Fibroblast of mammary gland (primary cell): ENCODE measurements around the gene SLCO1C1.

Source experiments
- DNase-seq: peaks from one replicate; pipeline ENCODE4 v3.0.0-alpha.2; 2010; ENCODE audit warnings: low read depth
- H3K4me3 ChIP-seq: 2 replicates; pipeline ENCODE4 v1.5.1; 2011; ENCODE audit warnings: low read depth, mild to moderate bottlenecking, low read length, moderate library complexity; ENCODE audit not compliant: control insufficient read depth
- TF ChIP-seq, protein P1 (sequence below): conservative IDR thresholded peaks from 2 replicates; pipeline ENCODE4 v1.5.1; 2011; ENCODE audit warnings: low read depth, low read length, inconsistent platforms; ENCODE audit not compliant: control insufficient read depth, insufficient read depth

The SLCO1C1 gene, protein sequence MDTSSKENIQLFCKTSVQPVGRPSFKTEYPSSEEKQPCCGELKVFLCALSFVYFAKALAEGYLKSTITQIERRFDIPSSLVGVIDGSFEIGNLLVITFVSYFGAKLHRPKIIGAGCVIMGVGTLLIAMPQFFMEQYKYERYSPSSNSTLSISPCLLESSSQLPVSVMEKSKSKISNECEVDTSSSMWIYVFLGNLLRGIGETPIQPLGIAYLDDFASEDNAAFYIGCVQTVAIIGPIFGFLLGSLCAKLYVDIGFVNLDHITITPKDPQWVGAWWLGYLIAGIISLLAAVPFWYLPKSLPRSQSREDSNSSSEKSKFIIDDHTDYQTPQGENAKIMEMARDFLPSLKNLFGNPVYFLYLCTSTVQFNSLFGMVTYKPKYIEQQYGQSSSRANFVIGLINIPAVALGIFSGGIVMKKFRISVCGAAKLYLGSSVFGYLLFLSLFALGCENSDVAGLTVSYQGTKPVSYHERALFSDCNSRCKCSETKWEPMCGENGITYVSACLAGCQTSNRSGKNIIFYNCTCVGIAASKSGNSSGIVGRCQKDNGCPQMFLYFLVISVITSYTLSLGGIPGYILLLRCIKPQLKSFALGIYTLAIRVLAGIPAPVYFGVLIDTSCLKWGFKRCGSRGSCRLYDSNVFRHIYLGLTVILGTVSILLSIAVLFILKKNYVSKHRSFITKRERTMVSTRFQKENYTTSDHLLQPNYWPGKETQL

DNA sequence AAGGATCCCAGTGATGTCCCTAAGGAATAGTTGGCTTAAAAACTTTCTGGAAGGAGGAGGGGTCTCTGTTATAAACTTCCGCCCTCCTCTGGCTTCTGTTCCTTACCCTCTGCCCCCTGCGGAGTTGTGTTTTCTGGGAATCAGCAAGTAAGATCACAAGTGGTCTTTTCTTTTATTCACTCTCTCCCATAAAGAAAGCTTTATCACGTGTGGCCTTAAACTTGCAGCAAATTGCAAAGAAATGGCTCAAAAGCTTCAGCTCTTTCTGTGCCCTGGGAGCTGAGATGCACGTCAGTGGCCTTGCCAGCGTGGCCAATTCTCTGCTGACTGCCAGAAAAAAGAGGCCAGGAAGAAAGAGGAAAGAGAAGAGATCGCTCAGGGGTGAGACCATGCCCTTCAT, at the start of gene SLCO1C1:
Gene SLCO1C1, plus strand, starts transcription at position 101 of the 400 bp plus-strand sequence. CDS start 4,245 bp downstream, outside the sequence.
- H3K4me3 ChIP-seq, result no peak within 1 kb of the TSS
- TF ChIP-seq, protein P1, sequence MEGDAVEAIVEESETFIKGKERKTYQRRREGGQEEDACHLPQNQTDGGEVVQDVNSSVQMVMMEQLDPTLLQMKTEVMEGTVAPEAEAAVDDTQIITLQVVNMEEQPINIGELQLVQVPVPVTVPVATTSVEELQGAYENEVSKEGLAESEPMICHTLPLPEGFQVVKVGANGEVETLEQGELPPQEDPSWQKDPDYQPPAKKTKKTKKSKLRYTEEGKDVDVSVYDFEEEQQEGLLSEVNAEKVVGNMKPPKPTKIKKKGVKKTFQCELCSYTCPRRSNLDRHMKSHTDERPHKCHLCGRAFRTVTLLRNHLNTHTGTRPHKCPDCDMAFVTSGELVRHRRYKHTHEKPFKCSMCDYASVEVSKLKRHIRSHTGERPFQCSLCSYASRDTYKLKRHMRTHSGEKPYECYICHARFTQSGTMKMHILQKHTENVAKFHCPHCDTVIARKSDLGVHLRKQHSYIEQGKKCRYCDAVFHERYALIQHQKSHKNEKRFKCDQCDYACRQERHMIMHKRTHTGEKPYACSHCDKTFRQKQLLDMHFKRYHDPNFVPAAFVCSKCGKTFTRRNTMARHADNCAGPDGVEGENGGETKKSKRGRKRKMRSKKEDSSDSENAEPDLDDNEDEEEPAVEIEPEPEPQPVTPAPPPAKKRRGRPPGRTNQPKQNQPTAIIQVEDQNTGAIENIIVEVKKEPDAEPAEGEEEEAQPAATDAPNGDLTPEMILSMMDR, result no peak
- no peak for DNase-seq

DNA sequence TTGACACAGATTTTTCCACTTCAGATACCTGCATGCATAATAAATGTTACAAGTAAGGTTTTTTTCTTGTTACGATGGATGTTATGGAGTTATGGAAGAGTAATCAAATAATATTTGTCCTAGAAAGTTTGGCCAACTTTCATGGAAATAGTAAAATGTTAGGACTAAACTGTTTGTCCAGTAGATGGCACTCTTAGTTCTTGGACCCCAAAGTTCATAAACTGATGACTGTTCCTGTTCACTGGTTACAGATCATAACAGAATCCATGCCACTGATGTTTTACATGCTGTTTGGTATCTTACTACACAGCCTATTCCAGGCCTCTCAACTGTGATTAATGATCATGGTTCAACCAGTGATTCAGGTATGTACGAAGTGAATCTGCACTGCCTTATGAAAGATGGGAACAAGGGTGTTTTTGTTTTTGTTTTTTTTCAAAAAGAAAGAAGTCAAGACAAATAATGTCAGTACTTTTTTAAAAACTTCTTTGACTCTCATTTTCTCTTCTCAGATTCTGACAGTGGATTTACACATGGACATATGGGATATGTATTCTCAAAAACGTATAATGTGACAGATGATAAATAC, 48.8 kb upstream of the SLCO1C1 start:
- DNase-seq, result peak; percentile 69
- TF ChIP-seq, protein P1, result peak; percentile 74
- H3K4me3 ChIP-seq, result no peak overlapping the region

DNA sequence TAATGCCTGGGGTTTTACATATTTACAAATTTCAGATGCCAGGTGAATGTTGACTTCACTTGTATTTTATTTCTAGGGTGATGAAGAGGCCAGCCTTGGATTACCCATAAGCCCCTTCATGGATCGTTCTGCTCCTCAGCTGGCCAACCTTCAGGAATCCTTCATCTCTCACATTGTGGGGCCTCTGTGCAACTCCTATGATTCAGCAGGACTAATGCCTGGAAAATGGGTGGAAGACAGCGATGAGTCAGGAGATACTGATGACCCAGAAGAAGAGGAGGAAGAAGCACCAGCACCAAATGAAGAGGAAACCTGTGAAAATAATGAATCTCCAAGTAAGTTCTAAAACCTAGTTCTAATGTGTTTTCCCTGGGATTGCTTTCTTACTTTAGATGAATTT, 41.3 kb upstream of the SLCO1C1 start:
- peak; percentile 34 for DNase-seq
- TF ChIP-seq, protein P1, result no peak
- no peak overlapping the region for H3K4me3 ChIP-seq

DNA sequence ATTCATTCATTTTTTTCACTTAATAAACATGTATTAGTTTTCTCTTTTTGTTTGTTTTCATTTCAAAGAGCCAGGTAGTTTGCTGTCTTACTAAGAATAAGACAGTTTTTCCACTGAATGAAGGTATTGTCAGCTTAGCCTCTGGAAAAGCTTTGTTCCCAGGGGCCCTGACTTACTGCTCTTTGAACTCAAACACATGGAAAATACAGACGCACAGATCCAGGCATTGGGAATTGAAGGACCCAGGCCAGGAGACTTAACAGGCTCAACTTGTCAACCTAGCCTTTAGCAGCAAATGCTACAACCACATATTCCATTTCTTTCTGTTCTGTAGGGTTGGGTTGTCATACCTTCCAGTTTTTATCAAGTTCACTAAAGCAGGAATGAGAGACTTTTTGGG, 38.5 kb upstream of the SLCO1C1 start:
- DNase-seq, result no peak
- no peak overlapping the region for H3K4me3 ChIP-seq
- TF ChIP-seq, protein P1, result no peak

DNA sequence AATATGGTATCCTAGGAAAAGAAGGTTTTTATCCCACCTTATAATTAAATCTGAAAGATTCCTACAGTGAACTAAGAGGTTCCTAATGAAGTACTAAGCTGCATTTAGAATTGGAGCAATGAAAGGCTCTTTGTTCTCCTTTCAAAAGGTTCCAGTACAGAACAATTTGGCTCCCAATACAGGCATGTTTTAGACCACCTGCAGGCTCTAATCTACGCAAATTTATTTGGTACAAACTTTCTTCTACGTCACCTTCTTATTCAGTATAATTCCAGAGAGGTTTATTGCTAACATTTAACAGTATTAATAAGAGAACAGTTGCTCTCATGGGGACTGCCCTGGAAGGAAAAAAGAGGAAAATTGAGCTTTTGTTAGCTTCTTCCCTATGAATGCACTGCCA, 37.6 kb upstream of the SLCO1C1 start:
- TF ChIP-seq, protein P1, result no peak
- no peak overlapping the region for H3K4me3 ChIP-seq
- no peak for DNase-seq

DNA sequence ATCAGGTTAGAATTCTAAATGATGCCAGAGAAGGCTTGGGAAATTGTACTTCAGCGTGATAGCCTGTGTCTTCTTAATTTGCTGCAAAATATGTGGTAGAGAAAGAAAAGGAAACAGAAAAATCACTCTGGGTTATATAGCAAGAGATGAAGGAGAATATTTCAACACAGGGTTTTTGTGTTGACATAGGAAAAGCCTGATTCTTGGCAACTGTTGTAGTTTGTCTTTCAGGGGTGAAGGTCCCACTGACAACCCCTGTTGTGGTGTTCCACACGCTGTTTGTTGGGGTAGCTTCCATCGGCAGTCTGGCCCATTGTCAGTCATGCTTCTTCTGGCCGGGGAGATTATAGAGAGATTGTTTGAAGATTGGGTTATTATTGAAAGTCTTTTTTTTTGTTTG, 13.8 kb upstream of the SLCO1C1 start:
- no peak for DNase-seq
- no peak overlapping the region for H3K4me3 ChIP-seq
- TF ChIP-seq, protein P1, result no peak
